PC-3 (cell line): ENCODE data around the gene MKRN3. TPM values are rescaled to one million over a fixed set of nuclear protein-coding genes. Genes with fewer than 3 reads are reported as not detected.

Source experiments
- ATAC-seq: fragments of 200-7000 bp; cut with Tn5 transposase; 2 replicates; pipeline ENCODE4 v1.9.1; 2020; ENCODE audit warnings: mild to moderate bottlenecking, moderate library complexity
- BruUV-seq: library from RNA; stranded (reverse); fragments of 400-500 nt; replicated peaks from 2 replicates; lab custom pipeline; 2021; lab: Mats Ljungman, UMichigan
- CTCF ChIA-PET: fragments of 300-600 bp; sonication (Branson Sonifier 250); formaldehyde crosslinking; loops from one replicate; lab custom pipeline; 2022; ENCODE audit warnings: antibody characterized with exemption; lab: Charles Lee
- POLR2A ChIA-PET: fragments of 300-600 bp; sonication (Branson Sonifier 250); formaldehyde crosslinking; loops from one replicate; lab custom pipeline; 2022; ENCODE audit warnings: antibody characterized with exemption; ENCODE audit not compliant: unreplicated experiment; lab: Charles Lee
- DNase-seq: peaks from one replicate; pipeline ENCODE4 v3.0.0-alpha.2; 2015
- H2AFZ ChIP-seq: fragments of 300-600 bp; sonication (generic); 2 replicates; pipeline ENCODE4 v1.6.0; 2016; ENCODE audit warnings: antibody characterized with exemption, low read length
- H3F3A ChIP-seq: fragments of 300-600 bp; sonication (generic); one replicate; pipeline ENCODE4 v1.6.0; 2017; ENCODE audit warnings: antibody characterized with exemption, low read length, control low read depth, mild to moderate bottlenecking; ENCODE audit not compliant: unreplicated experiment
- H3K27ac ChIP-seq: fragments of 300-600 bp; sonication (generic); 2 replicates; pipeline ENCODE4 v1.5.1; 2016; ENCODE audit warnings: mild to moderate bottlenecking, low read length
- H3K27me3 ChIP-seq: fragments of 300-600 bp; sonication (generic); 2 replicates; pipeline ENCODE4 v1.6.1; 2016; ENCODE audit warnings: low read length, mixed read lengths
- H3K36me3 ChIP-seq: fragments of 300-600 bp; sonication (generic); 2 replicates; pipeline ENCODE4 v1.6.1; 2016; ENCODE audit warnings: low read depth, mixed run types, low read length, mixed read lengths
- H3K4me1 ChIP-seq: fragments of 300-600 bp; sonication (generic); 2 replicates; pipeline ENCODE4 v1.5.1; 2016; ENCODE audit warnings: low read length; ENCODE audit not compliant: insufficient read depth
- H3K4me2 ChIP-seq: fragments of 300-600 bp; sonication (generic); 2 replicates; pipeline ENCODE4 v1.6.0; 2016; ENCODE audit warnings: low read length
- H3K4me3 ChIP-seq: fragments of 300-600 bp; sonication (generic); 2 replicates; pipeline ENCODE4 v1.5.1; 2016; ENCODE audit warnings: mild to moderate bottlenecking, low read length, mixed read lengths
- H3K79me2 ChIP-seq: fragments of 300-600 bp; sonication (generic); 2 replicates; pipeline ENCODE4 v1.6.1; 2017; ENCODE audit warnings: low read length, mixed read lengths
- H3K9ac ChIP-seq: fragments of 300-600 bp; sonication (generic); 2 replicates; pipeline ENCODE4 v1.6.0; 2016; ENCODE audit warnings: mild to moderate bottlenecking, low read length
- H3K9me2 ChIP-seq: fragments of 300-600 bp; sonication (generic); replicated peaks from 2 replicates; pipeline ENCODE4 v1.6.1; 2016; ENCODE audit warnings: mixed run types, low read length, mixed read lengths
- H3K9me3 ChIP-seq: fragments of 300-600 bp; sonication (generic); 2 replicates; pipeline ENCODE4 v1.6.1; 2016; ENCODE audit warnings: low read length, mixed read lengths
- H4K20me1 ChIP-seq: fragments of 300-600 bp; sonication (generic); 2 replicates; pipeline ENCODE4 v1.6.1; 2016; ENCODE audit warnings: low read length, mixed read lengths
- EZH2 ChIP-seq: fragments of 300-600 bp; sonication (generic); IDR thresholded peaks from one replicate; pipeline ENCODE4 v1.6.1; 2017; ENCODE audit warnings: antibody characterized with exemption, mild to moderate bottlenecking, low read length; ENCODE audit not compliant: unreplicated experiment
- EZH2phosphoT487 ChIP-seq: fragments of 300-600 bp; sonication (generic); IDR thresholded peaks from 2 replicates; pipeline ENCODE4 v1.6.1; 2018; ENCODE audit warnings: mild to moderate bottlenecking, antibody characterized with exemption, low read length, borderline replicate concordance
- intact Hi-C: fragments of 100-400 bp; cut with micrococcal nuclease; formaldehyde crosslinking; loops from 2 replicates; pipeline ENCODE4 v1.9.0; 2023
- total RNA-seq: library from RNA; depleted of rRNA; stranded (reverse); fragments of >200 nt; gene quantifications from 2 replicates; pipeline ENCODE4 v1.2.3, GENCODE V29; 2014
- TF ChIP-seq, protein P1 (sequence below): fragments of 300-600 bp; sonication (generic); conservative IDR thresholded peaks from 2 replicates; pipeline ENCODE4 v1.5.1; 2017; ENCODE audit warnings: antibody characterized with exemption, low read depth, mild to moderate bottlenecking, low read length

MKRN3 gene
- total RNA-seq, 1 experiment from 2014 or later: 0.18 TPM

DNA sequence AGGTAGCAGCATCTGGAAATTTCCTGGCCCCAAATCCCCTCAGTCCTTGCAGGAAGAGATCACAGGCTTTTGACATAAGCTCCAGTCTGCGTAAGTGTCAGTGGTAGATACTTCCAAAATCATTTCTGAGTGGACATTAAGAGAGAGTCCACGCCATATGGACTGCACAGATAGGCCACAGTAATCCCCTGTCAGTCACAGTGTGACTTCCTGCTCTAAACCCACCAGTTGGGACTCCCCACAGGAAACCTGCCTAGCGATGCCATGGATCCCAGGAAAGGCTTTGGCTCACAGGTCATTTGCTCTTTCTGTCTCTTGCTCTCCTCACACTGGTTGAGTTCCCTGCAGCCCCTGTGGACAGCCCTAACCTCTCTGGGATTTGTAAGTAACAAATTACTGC, 28.8 kb upstream of the MKRN3 start:
- no peak for ATAC-seq
- intact Hi-C loops: no loop called here
- Histone ChIP-seq H3K79me2 (no peaks in the 10 kb centered on the region), H3K9me3 (no peaks in the 10 kb centered on the region), H3K27ac (no peak overlapping the region), H3K9me2 (no peaks in the 10 kb centered on the region), H3K27me3 (no peaks in the 10 kb centered on the region), H3K4me3 (no peak overlapping the region), H2AFZ (no peak overlapping the region), H3F3A (no peaks in the 10 kb centered on the region), H4K20me1 (no peaks in the 10 kb centered on the region), H3K4me1 (no peaks in the 10 kb centered on the region), H3K9ac (no peak overlapping the region), H3K4me2 (no peak overlapping the region), H3K36me3 (no peaks in the 10 kb centered on the region)
- TF ChIP-seq EZH2phosphoT487 (no peak), EZH2 (no peak)
- TF ChIP-seq, protein P1, sequence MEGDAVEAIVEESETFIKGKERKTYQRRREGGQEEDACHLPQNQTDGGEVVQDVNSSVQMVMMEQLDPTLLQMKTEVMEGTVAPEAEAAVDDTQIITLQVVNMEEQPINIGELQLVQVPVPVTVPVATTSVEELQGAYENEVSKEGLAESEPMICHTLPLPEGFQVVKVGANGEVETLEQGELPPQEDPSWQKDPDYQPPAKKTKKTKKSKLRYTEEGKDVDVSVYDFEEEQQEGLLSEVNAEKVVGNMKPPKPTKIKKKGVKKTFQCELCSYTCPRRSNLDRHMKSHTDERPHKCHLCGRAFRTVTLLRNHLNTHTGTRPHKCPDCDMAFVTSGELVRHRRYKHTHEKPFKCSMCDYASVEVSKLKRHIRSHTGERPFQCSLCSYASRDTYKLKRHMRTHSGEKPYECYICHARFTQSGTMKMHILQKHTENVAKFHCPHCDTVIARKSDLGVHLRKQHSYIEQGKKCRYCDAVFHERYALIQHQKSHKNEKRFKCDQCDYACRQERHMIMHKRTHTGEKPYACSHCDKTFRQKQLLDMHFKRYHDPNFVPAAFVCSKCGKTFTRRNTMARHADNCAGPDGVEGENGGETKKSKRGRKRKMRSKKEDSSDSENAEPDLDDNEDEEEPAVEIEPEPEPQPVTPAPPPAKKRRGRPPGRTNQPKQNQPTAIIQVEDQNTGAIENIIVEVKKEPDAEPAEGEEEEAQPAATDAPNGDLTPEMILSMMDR: no peak
- BruUV-seq: no TSS peak
- ChIA-PET CTCF (no interaction called here), POLR2A (no interaction called here)
- DNase-seq: no peak

DNA sequence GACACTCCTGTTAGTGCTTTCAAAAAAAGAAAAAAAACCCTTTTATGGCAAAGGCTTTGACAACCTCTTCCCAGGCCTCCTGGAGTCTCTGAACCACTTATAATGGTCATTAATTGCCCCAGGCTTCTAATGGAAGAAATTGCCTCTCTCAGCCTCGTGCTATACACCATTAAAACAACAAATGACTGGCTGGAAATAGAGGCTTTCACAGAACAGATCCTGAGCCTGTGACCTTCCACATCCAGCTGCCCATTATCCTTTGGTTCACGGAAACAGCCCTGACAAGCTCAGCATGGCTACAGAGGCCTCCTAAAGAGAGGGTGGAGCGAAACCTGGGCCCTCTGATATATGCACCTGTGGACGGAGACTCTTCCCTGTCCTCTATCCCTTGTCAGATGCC, 26.8 kb upstream of the MKRN3 start:
- Histone ChIP-seq H3K9me3 (no peaks in the 10 kb centered on the region), H3K4me3 (no peak overlapping the region), H3K79me2 (no peaks in the 10 kb centered on the region), H3K4me2 (no peak overlapping the region), H3K27ac (no peak overlapping the region), H3K36me3 (no peaks in the 10 kb centered on the region), H3K9ac (no peak overlapping the region), H4K20me1 (no peaks in the 10 kb centered on the region), H3F3A (no peaks in the 10 kb centered on the region), H3K27me3 (no peaks in the 10 kb centered on the region), H3K4me1 (no peaks in the 10 kb centered on the region), H3K9me2 (no peaks in the 10 kb centered on the region), H2AFZ (no peak overlapping the region)
- POLR2A ChIA-PET: no interaction called here
- no peak for ATAC-seq
- no TSS peak for BruUV-seq
- no peak for TF ChIP-seq EZH2phosphoT487
- TF ChIP-seq, protein P1: no peak
- TF ChIP-seq EZH2: no peak
- intact Hi-C loops: no loop called here
- CTCF ChIA-PET: no interaction called here
- no peak for DNase-seq

DNA sequence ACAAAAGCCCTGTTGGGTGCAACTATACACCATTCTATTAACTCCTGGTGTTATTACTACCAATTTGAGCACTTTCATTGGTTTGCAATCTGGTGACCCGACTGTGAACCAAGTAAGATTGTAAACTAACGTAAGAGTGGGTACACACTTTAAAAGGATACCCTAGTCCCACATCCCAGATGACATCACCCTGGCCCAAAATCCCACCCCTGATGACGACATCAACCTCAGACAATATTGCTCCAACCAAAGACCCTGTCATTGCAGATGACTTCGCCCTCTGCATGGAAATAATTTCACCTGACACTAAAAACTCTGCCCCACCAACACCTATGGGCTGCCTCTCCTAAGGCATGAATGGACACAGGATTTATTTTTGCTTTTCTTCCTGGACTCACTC, 25.6 kb upstream of the MKRN3 start:
- TF ChIP-seq EZH2phosphoT487 (no peak), EZH2 (no peak)
- TF ChIP-seq, protein P1: no peak
- no peak for ATAC-seq
- Histone ChIP-seq H3K4me2 (no peak overlapping the region), H3K9ac (no peak overlapping the region), H2AFZ (no peak overlapping the region), H3K27me3 (no peaks in the 10 kb centered on the region), H4K20me1 (no peaks in the 10 kb centered on the region), H3K4me1 (no peaks in the 10 kb centered on the region), H3K79me2 (no peaks in the 10 kb centered on the region), H3K27ac (no peak overlapping the region), H3K9me2 (no peaks in the 10 kb centered on the region), H3K36me3 (no peaks in the 10 kb centered on the region), H3K4me3 (no peak overlapping the region), H3F3A (no peaks in the 10 kb centered on the region), H3K9me3 (no peaks in the 10 kb centered on the region)
- CTCF ChIA-PET: no interaction called here
- DNase-seq: no peak
- POLR2A ChIA-PET: no interaction called here
- BruUV-seq: no TSS peak
- intact Hi-C loops: no loop called here
